ENCODE data around the gene PPP1R8.

- TF ChIP-seq POLR2A (IDR thresholded peaks at IDR 0.05) (no peak), CTCF (IDR thresholded peaks at IDR 0.05) (no peak), EP300 (IDR thresholded peaks at IDR 0.05) (no peak), POLR2AphosphoS5 (IDR thresholded peaks at IDR 0.05) (no peak)
Measured at GRCh38 chr1:27785781-27786455, 44.7 kb upstream of the PPP1R8 start.
